Transverse colon (tissue), 4 donors: ENCODE measurements around the gene RGPD4. TPM values are rescaled to one million over a fixed set of nuclear protein-coding genes. Genes with fewer than 3 reads are reported as not detected.
"Not testable (repeated sequence)": the region's sequence is repeated elsewhere in the genome, so short reads cannot be mapped to it uniquely, and the experiment has no call there.

Source experiments
- DNase-seq: peaks from one replicate; pipeline ENCODE4 v3.0.0-alpha.2; 2019
- H3K27ac ChIP-seq, 4 donors: fragments of 200-600 bp; sonication (generic); 2 replicates each; pipeline ENCODE4 v1.5.1; 2016 to 2018; ENCODE audit warnings: inconsistent platforms in 4 of 4
- H3K27me3 ChIP-seq: fragments of 200-600 bp; sonication (generic); 2 replicates; pipeline ENCODE4 v1.5.1; 2017; ENCODE audit warnings: inconsistent platforms
- H3K36me3 ChIP-seq, 4 donors: fragments of 200-600 bp; sonication (generic); 2 replicates each; pipeline ENCODE4 v1.5.1; 2017 to 2019; ENCODE audit warnings: inconsistent platforms in 4 of 4
- H3K4me1 ChIP-seq, 4 donors: fragments of 200-600 bp; sonication (generic); 2 replicates each; pipeline ENCODE4 v1.5.1; 2017 to 2020; ENCODE audit warnings: inconsistent platforms in 4 of 4
- H3K4me3 ChIP-seq, 4 donors: fragments of 200-600 bp; sonication (generic); 1 replicate in 1 of 4; 2 replicates in 3 of 4; pipeline versions ENCODE4 v1.5.1 to v1.6.1; 2017 to 2019; ENCODE audit warnings: inconsistent platforms in 4 of 4
- H3K9me3 ChIP-seq, 2 donors: fragments of 200-600 bp; sonication (generic); 2 replicates each; pipeline ENCODE4 v1.5.1; 2017 to 2019; ENCODE audit warnings: inconsistent platforms in 2 of 2
- CTCF ChIP-seq, 5 experiments: fragments of 200-600 bp in 3 of 5; fragments of 450-650 bp in 2 of 5; sonication (generic) in 3 of 5; IDR thresholded peaks; 1 replicate in 2 of 5; 2 replicates in 3 of 5; pipeline ENCODE4 v1.5.1; 2016 to 2017; ENCODE audit warnings: antibody characterized with exemption in 5 of 5, inconsistent platforms in 3 of 5, mild to moderate bottlenecking in 2 of 5, moderate library complexity in 1 of 5
- EP300 ChIP-seq: sonication (generic); formaldehyde crosslinking; IDR thresholded peaks from one replicate; pipeline ENCODE4 v1.6.1; 2017; ENCODE audit warnings: antibody characterized with exemption, low read depth
- POLR2A ChIP-seq: fragments of 450-650 bp; IDR thresholded peaks from one replicate; pipeline ENCODE4 v1.6.1; 2016; ENCODE audit warnings: antibody characterized with exemption, mild to moderate bottlenecking, moderate library complexity
- POLR2AphosphoS5 ChIP-seq, 3 donors: sonication (generic); formaldehyde crosslinking; IDR thresholded peaks; one replicate each; pipeline ENCODE4 v1.6.1; 2016; ENCODE audit warnings: antibody characterized with exemption in 3 of 3
- WGBS, 2 donors: methylation state at CpG; one replicate each; pipeline ENCODE4 v1.1.5; 2018; ENCODE audit warnings: low coverage in 1 of 2; 5-methylcytosine and 5-hydroxymethylcytosine counted together
- in situ Hi-C, 4 donors: fragments of 200-750 bp; cut with MboI; loops; one replicate each; pipeline versions ENCODE4 v1.15.0 to v1.15.1; 2017; ENCODE audit warnings: low sequenced_read_pairs in 3 of 4, low pct_ligation_motif_present in 1 of 4, low pct_unique_long_range_greater_than_20kb in 1 of 4
- intact Hi-C: fragments of 100-400 bp; cut with DNase I; formaldehyde crosslinking; loops from one replicate; pipeline ENCODE4 v1.15.1; 2023; ENCODE audit warnings: low total_unique reads
- total RNA-seq, 4 donors: library from RNA; depleted of rRNA; stranded (reverse); fragments of >200 nt; gene quantifications; one replicate each; pipeline ENCODE4 v1.1.0, GENCODE V29; 2016

The RGPD4 gene
- total RNA-seq = not detected

GRCh38 chr2:107826749-107827148 lies at the start of gene RGPD4:
TSS of gene RGPD4 (plus strand) at chr2:107826892. CDS start at chr2:107827014, 122 bp downstream.
- H3K4me3 ChIP-seq, H3K27ac ChIP-seq, H3K36me3 ChIP-seq, H3K27me3 ChIP-seq, H3K4me1 ChIP-seq, intact Hi-C loops, H3K9me3 ChIP-seq, DNase-seq, in situ Hi-C loops: not testable (repeated sequence)
- WGBS, 2 donors = 97% methylated on average over 37 of the region's 43 CpGs; no CpG with 5 or more reads in 1 of the 2 donors

DNA sequence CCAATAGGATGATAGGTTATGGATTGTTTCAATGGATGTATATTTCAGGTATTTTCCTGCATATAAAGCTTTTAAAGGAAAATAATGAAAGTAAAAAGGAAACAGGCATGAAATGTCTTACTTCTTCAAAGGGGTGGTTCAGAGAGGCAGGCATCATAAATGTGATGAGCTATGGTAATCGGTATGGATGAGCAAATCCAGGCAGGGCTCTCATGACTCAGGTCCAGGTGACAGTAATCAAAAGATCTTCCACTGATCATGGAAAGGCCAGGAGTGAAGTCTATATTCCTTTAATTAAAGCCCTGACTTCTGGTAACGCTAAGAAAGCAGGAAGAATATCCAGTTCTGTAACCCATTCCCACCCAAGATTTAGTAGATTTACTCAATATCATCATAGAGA lies 48.7 kb upstream of the RGPD4 start:
- Histone ChIP-seq H3K4me1 (no peaks in the 10 kb centered on the region), H3K36me3 (no peaks in the 10 kb centered on the region), H3K27me3 (no peaks in the 10 kb centered on the region), H3K9me3 (no peaks in the 10 kb centered on the region), H3K27ac (no peak overlapping the region), H3K4me3 (no peak overlapping the region)
- 74 to 81% methylated on average over 2 of the region's 2 CpGs for WGBS, 2 donors
- no peak for DNase-seq
- TF ChIP-seq CTCF (IDR thresholded peaks at IDR 0.05) (no peak), POLR2A (no peak), EP300 (no peak), POLR2AphosphoS5 (IDR thresholded peaks at IDR 0.05) (no peak)
- intact Hi-C loops (no loop called here), in situ Hi-C loops (no loop called here)

DNA sequence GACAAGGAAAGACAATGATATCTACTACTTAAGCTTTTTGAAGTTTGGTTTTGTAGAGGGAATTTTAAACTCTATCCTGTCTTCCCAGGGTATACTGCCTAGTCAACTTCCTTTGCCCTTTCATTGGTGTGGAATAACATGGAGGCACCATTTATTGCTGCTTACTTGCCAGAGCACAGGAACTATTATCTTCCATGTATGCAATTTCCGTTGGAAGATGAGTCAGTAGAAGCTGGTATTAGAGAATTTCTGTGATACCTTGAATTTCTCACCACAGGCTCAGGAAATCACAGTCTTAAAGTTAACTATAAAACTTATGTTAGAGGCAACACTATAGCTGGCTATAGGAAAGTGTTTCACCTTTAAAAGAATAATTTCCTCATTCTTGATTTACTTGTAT lies 40.9 kb upstream of the RGPD4 start:
- in situ Hi-C loops (no loop called here), intact Hi-C loops (no loop called here)
- no peak for TF ChIP-seq CTCF (IDR thresholded peaks at IDR 0.05)
- no peaks in the 10 kb centered on the region for H3K9me3 ChIP-seq
- H3K27me3 ChIP-seq = no peaks in the 10 kb centered on the region
- DNase-seq = no peak
- H3K27ac ChIP-seq = no peak overlapping the region
- 58 to 88% methylated on average over 1 of the region's 1 CpG for WGBS, 2 donors
- H3K4me1 ChIP-seq = no peaks in the 10 kb centered on the region
- H3K4me3 ChIP-seq = no peak overlapping the region
- H3K36me3 ChIP-seq = no peaks in the 10 kb centered on the region

- DNase-seq = no peak
- no peaks in the 10 kb centered on the region for H3K4me1 ChIP-seq
- in situ Hi-C loops = no loop called here
- H3K27ac ChIP-seq = no peak overlapping the region
- intact Hi-C loops = no loop called here
- 45 to 74% methylated on average over 1 of the region's 1 CpG for WGBS, 2 donors
- no peaks in the 10 kb centered on the region for H3K27me3 ChIP-seq
- TF ChIP-seq POLR2AphosphoS5 (IDR thresholded peaks at IDR 0.05) (no peak), EP300 (no peak), CTCF (IDR thresholded peaks at IDR 0.05) (no peak), POLR2A (no peak)
- H3K4me3 ChIP-seq = no peak overlapping the region
- no peaks in the 10 kb centered on the region for H3K9me3 ChIP-seq
- no peaks in the 10 kb centered on the region for H3K36me3 ChIP-seq
These were observed 35.9 kb upstream of the RGPD4 start for GRCh38 chr2:107790837-107791236.

DNA sequence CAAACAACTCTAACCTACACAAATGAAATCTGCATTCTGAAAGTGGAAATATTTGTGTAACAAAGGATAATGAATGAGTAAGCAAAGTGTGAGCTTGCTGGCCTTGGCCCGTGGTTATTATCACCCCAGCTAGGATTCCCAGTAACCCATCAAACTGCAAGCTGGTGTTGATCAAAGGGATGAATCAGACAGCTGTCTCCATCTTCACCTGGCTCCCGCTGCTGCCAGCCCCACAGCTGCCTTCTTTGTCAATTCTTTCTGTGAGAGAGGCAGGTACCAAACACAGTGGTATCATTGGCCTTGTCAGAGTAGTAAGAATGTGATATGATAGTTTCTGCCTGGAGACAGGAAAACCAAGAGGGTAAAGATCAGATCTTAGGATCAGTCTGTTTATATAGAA lies 25.2 kb upstream of the RGPD4 start:
- intact Hi-C loops = no loop called here
- Histone ChIP-seq H3K27ac (no peak overlapping the region), H3K27me3 (no peaks in the 10 kb centered on the region), H3K4me1 (no peaks in the 10 kb centered on the region), H3K4me3 (no peak overlapping the region), H3K9me3 (no peaks in the 10 kb centered on the region), H3K36me3 (no peaks in the 10 kb centered on the region)
- TF ChIP-seq CTCF (IDR thresholded peaks at IDR 0.05) (no peak), POLR2A (no peak), EP300 (no peak), POLR2AphosphoS5 (IDR thresholded peaks at IDR 0.05) (no peak)
- WGBS, 2 donors = 36 to 43% methylated on average over 1 to 2 of the region's 2 CpGs
- no peak for DNase-seq
- in situ Hi-C loops = loop anchor here in 1 of 4 donors (25.0 kb wide), 1 partner anchor 136 kb away; no protein-coding TSS in a partner anchor
